Activated CD8-positive, alpha-beta memory T cell treated with anti-CD3 and anti-CD28 coated beads for 4 hours (primary cell): ENCODE data around the gene RABGEF1.
"Not testable (repeated sequence)": the region's sequence is repeated elsewhere in the genome, so short reads cannot be mapped to it uniquely, and the experiment has no call there.

Source experiments
- DNase-seq, 2 donors: peaks; one replicate each; pipeline ENCODE4 v3.0.0-alpha.2; 2020; ENCODE audit warnings: low read depth in 2 of 2

The RABGEF1 gene

DNA sequence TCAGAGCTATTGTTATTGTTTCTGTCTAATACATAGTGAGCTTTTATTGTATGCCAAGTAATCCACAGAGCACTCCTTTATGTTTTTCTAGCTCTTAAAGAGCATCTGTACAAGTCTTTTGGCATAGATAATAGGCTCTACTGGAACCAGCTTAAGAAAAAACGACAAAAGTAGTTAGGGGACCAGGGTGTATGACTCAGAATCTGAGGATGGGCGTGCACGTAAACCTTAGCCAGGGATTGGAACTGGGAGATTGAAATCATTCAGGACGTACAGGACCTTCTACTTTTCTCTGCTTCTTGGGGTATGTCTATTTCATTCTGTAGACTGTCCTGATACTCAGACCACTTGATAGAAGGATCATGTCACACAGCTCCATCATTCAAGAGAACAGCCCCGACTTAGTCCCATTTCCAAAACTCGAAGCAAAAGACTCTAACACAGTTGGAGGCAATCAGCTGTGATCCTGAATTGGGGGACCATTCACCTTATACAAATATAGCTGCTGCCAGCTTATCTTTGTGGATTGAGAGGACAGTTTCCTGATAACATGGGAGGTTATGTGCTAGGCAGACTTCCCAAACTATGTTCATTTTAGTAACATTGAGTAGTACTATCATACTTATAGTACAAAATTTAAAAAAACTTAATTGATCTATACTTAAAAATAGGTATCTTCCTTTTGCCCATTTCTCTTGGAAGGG is 24.9 kb downstream of the RABGEF1 start:
- not testable (repeated sequence) for DNase-seq

DNA sequence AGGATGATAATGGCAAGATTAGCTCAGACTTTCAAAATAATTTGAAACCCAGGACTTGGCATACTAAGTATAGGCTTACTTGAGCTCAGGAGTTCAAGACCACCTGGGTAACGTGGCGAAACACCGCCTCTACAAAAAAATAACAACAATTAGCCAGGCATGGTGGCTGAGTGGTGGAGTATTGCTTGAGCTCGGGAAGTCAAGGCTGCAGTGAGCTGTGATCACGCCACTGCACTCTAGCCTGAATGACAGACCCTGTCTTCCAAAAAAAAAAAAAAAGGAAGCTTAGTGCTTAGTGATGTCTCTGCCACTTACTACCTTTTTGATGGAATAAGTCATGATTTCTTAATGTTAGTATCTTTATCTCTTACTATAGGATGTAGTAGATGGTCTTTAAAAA is 25.5 kb downstream of the RABGEF1 start:
- no peak for DNase-seq

- DNase-seq, result not testable (repeated sequence)
These were observed 27.0 kb downstream of the RABGEF1 start for GRCh38 chr7:66767486-66767885.

DNA sequence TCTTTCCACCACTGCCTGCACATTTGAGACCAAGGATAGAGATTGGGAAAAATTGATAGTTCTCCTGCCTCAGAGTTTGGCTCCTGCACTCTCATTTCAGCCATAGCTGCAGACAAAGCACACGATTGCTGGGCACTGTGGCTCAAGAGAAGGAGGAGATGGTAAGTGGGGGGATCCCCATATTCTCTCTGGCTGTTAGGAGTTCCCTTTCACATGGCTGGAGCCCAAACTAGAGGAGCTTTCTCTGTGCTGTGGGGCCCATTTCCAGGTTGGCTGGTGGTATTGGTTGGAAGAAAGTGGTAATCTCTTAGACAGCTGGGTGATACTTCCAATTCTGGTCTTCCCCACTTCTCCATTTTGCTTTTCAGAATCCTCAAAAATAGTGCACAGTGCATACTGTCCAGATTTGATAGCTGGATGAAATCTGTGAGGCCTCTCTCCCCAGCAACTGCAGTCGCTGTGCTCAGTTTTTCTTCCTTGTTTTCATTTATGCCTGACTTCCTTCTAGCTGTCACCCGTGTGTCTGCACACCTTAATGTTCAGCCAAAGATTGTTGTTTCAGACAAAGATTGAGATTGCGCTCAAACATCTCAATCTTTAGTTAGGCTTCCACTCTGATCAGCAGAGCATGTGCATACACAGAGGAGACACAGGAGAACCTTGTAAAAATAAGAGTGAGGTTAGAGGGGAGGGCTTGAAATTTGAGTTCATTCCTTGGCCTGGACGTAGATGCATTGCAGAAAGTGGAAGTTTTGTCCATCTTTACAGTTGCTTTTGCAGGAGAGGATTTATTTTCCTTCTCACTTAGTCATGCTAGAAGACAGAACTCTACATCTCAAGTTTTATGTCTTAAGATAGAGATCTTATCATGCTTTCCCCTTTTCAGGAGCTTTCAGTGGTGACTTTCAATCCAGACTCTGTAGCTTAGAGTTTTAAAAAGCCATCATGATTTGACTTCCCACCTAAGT is 28.6 kb downstream of the RABGEF1 start:
- no peak for DNase-seq

- no peak for DNase-seq
These were observed 29.4 kb downstream of the RABGEF1 start for GRCh38 chr7:66769833-66770512.

DNA sequence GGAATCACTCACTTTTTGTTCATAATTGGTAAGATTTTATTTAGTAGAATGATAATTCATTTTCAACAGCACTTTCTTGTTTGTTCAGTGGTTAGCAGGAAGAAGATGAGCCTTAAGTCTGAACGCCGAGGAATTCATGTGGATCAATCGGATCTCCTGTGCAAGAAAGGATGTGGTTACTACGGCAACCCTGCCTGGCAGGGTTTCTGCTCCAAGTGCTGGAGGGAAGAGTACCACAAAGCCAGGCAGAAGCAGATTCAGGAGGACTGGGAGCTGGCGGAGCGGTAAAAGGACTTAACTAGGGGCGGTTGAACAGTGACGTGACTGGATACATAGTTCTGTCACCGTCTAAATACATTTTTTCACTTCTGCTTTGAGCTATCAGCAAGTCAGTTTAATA is 31.3 kb downstream of the RABGEF1 start:
- no peak for DNase-seq

- not testable (repeated sequence) for DNase-seq
These were observed 33.2 kb downstream of the RABGEF1 start for GRCh38 chr7:66773744-66774143.

GRCh38 chr7:66776383-66776782 is 35.9 kb downstream of the RABGEF1 start:
- not testable (repeated sequence) for DNase-seq

GRCh38 chr7:66776800-66777442 is 36.4 kb downstream of the RABGEF1 start:
- no peak for DNase-seq

DNA sequence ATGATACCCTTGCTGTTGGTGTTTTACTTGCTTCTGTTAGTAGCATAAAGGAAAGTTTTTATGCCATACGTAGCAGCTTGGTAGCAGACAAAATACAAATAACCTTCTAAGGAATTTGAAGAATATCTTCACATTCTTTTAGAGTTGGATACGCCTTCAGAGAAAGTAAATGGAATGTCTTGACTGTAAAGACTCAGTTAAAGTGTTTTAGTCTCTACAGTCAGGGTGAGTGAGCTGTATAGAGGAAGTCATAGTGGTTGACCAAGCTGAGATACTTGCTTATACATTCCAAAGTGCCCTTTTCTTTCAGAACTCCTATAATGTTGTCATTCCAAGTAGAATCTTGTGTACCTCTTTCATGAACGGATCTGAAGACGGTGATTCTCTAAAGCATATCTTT is 37.7 kb downstream of the RABGEF1 start:
- DNase-seq, result no peak

GRCh38 chr7:66779669-66780409 is 39.3 kb downstream of the RABGEF1 start:
- no peak for DNase-seq

DNA sequence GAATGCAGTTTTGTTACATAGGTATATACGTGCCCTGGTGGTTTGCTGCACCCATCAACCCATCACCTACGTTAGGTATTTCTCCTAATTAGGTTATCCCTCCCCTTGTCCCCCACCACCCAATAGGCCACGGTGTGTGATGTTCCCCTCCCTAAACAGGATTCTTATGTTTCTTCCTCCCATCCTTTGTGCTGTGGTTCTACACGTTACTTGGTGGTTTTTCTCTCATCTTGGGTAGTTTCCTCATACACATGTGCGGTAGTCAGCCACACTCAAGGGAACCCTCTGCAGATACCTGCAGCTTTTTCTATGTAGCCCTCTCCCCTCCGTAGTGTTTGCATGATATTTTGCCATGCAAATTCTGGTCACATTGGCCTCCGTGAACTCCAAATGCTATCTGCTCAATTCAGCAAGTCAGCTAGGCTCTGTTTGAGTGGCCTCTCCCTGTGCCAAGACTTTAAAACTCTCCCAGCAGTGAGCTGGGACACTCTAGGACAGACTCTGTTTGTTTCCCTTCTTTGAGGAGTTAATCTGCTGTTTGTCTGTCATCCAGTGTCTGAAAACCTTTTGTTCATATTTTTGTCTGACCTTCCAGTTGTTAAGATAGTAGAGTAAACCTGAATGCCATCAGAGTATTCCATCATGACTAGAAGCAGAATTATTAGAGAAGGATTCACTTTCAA is 41.0 kb downstream of the RABGEF1 start:
- DNase-seq, result no peak

GRCh38 chr7:66782875-66783274 is 42.3 kb downstream of the RABGEF1 start:
- not testable (repeated sequence) for DNase-seq

DNA sequence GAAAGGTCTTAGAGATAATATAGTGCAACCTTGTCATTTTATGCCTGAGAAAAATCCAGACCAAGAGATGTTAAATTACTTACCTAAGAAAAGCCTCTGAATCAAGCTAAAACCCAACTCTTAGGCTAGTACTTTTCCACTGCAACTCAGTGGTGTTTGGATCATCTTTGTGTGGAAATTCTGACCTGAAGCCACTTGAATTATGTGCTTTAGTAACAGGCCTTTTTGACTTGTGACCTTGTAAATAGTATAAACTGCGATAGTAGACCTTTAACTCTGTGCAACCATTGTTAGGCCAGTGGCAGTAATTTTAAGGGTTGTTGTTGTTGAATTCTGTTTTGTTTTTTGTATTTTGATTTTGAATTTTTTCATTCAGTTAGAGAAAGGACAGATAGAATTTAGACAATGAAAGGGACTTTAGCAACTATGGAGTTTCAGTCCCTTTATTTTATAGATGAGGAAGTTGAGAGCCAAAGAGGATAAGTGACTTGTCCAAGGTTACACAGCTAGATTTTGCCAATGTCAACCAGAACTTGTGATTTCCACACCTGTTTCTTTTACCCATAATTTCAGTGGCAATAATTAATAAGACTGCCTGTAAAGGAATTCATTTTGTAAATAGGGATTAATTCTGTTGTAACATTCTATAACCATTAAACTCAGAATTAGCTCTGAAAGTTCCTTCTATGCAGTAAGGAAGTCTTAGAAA is 43.5 kb downstream of the RABGEF1 start:
- not testable (repeated sequence) for DNase-seq

GRCh38 chr7:66790196-66790595 is 49.7 kb downstream of the RABGEF1 start:
- DNase-seq, result no peak

DNA sequence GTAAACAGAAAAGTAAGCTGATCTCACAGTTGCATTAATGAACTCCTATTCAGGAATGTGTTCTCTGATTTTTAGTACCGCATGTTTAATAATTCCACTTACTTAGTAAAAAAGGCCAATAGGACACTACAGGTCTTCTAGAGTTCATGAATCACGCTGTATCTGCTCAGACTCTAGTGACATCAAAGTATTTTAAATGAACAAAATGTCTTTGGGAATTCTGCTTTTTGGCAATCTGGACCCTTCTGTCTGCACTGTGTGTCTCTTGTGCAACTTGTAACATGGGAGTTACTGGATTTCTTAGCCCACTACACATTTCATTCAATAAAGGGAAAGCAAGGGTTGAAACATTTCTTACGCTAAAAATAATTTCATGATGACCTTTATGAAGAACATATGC is 50.2 kb downstream of the RABGEF1 start:
- DNase-seq, result no peak

- DNase-seq, result no peak
These were observed 60.1 kb downstream of the RABGEF1 start for GRCh38 chr7:66800591-66800990.

DNA sequence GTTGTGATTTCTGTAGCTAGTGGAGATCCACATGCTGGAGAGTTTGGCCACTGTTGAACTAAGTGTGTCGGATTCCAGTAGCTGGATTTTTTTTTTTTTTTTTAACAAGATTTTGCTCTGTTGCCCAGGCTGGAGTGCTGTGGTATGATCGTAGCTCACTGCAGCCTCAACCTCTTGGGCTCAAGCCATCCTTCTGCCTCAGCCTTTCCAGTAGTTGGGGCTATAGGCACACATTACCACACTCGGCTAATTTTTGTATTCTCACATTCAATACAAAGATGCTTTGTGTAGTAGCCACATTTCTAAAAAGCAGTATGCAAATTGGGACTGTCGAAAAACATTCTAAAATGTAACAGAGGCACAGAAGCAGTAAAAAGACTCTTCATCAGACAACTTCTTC is 63.5 kb downstream of the RABGEF1 start:
- DNase-seq, result no peak

DNA sequence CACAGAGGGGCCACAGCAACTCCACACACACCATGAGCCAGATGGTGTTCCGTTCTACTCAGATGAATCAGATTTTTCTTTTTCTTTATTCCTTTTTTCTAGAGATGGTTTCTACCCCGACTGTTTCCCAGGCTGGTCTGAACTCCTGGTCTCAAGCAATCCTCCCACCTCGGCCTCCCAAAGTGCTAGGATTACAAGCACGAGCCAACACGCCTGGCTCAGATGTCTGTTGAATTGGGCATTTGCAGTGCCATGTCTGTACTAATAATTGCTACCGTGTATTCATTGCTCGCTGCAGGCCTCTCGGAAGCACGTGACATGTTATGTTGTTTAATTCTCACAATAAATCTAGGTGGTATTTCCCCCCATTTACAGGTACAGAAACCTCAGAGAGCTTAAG is 67.2 kb downstream of the RABGEF1 start:
- DNase-seq, result no peak

GRCh38 chr7:66810716-66811115 is 70.2 kb downstream of the RABGEF1 start:
- no peak for DNase-seq
